ENCODE data around the gene CTSE.

CTSE gene

GRCh38 chr1:206050655-206051235 lies 27.1 kb upstream of the CTSE start:
- no peak overlapping the region for H3K4me3 ChIP-seq (ENCODE audit: low read depth, low read length)
- TF ChIP-seq, protein P1, sequence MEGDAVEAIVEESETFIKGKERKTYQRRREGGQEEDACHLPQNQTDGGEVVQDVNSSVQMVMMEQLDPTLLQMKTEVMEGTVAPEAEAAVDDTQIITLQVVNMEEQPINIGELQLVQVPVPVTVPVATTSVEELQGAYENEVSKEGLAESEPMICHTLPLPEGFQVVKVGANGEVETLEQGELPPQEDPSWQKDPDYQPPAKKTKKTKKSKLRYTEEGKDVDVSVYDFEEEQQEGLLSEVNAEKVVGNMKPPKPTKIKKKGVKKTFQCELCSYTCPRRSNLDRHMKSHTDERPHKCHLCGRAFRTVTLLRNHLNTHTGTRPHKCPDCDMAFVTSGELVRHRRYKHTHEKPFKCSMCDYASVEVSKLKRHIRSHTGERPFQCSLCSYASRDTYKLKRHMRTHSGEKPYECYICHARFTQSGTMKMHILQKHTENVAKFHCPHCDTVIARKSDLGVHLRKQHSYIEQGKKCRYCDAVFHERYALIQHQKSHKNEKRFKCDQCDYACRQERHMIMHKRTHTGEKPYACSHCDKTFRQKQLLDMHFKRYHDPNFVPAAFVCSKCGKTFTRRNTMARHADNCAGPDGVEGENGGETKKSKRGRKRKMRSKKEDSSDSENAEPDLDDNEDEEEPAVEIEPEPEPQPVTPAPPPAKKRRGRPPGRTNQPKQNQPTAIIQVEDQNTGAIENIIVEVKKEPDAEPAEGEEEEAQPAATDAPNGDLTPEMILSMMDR (IDR thresholded peaks at IDR 0.05; ENCODE audit: low read depth, low read length), result no peak

DNA sequence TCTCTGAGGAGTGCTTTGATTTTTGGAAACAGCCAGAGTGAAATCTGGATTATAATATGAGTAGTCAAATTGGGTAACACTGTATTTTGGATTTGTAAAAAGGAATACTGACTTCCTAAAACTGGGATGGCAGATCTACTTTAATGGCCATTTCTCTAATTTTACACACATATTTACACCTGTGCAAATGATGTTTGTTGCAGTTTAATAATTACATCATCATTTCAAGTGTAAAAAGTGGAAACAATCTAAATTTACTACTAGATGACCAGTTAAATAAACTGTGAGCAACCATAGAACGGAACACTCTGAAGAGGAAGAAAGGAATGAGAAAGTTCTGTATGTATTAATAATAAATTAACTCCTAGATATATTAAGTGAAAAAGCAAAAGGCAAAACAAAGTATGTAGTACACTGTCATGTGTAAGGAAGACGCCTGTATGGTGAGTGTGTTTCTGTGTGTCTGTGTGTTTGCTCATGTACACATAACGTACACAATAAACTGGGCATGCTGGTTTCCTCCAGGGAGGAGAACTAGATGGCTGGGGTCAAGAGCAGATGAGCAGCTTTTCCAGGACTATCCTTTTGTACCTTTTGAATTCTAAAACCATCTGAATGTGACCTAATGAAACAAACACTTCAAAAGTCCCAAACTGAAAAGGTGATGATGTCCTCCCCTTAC lies 26.4 kb upstream of the CTSE start:
- TF ChIP-seq, protein P1 (IDR thresholded peaks at IDR 0.05; ENCODE audit: low read depth, low read length), result no peak
- H3K4me3 ChIP-seq (ENCODE audit: low read depth, low read length), result no peak overlapping the region

DNA sequence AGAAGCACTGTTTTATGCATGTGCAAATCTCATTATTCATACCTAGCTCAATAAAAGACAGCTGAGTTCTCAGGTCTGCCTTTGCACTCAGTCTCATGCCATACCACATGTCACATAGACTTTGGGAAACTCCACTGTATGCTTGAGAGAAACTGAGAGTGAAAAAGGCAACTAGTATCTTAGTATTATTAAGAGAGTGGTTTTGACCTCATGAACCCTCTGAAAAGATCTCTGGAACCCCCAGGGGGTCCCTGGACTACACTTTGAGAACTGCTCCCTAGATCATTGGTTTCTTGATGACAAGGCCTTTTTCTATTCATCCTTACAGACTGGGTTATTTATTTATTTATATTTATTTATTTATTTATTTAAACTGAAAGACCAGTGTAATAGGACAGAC lies 25.6 kb upstream of the CTSE start:
- TF ChIP-seq, protein P1 (IDR thresholded peaks at IDR 0.05; ENCODE audit: low read depth, low read length), result no peak
- H3K4me3 ChIP-seq (ENCODE audit: low read depth, low read length), result no peak overlapping the region

DNA sequence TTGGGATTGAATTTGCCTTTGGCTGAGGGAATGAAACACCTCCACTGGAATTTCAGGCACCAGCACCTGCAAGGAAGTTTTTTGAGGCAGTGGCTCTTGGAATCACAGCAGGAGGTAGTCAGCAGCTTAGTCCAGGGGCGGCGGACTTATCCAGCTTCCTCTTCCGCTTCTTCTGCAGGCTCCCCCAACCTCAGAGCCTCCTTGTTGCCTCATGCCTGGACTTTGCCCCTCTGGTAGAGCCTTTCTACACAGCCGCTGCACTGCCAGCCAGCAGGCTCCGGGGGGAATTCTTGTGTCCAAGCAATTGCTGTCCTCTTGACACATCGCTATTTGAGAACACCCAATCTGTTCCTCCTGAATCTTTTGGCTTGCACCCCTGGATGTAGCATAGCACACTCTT lies 24.9 kb upstream of the CTSE start:
- TF ChIP-seq, protein P1 (IDR thresholded peaks at IDR 0.05; ENCODE audit: low read depth, low read length), result no peak
- H3K4me3 ChIP-seq (ENCODE audit: low read depth, low read length), result no peak overlapping the region

GRCh38 chr1:206047271-206047670 lies 23.6 kb upstream of the CTSE start:
- TF ChIP-seq, protein P1 (IDR thresholded peaks at IDR 0.05; ENCODE audit: low read depth, low read length), result no peak

GRCh38 chr1:206041640-206042039 lies 17.9 kb upstream of the CTSE start:
- H3K4me3 ChIP-seq (ENCODE audit: low read depth, low read length), result no peak overlapping the region
- TF ChIP-seq, protein P1 (IDR thresholded peaks at IDR 0.05; ENCODE audit: low read depth, low read length), result no peak

More at GRCh38 chr1:206047271-206047670, 23.6 kb upstream of the CTSE start:
- no peak overlapping the region for H3K4me3 ChIP-seq (ENCODE audit: low read depth, low read length)

- TF ChIP-seq, protein P1 (IDR thresholded peaks at IDR 0.05; ENCODE audit: low read depth, low read length), result no peak
- H3K4me3 ChIP-seq (ENCODE audit: low read depth, low read length), result no peak overlapping the region
Measured at GRCh38 chr1:206040328-206040727, 16.6 kb upstream of the CTSE start.
